Cardiac muscle cell (in vitro differentiated cells and primary cell): ENCODE measurements around the gene SART1. TPM values are rescaled to one million over a fixed set of nuclear protein-coding genes. Genes with fewer than 3 reads are reported as not detected.

Experiments
- DNase-seq, 2 donors: peaks; one replicate each; pipeline versions ENCODE4 v3.0.0 to v3.0.0-alpha.2; 2010 to 2017; ENCODE audit warnings: low read depth in 1 of 2, low spot score in 1 of 2
- H3K27ac ChIP-seq: fragments of 200-600 bp; sonication (generic); 2 replicates; pipeline ENCODE4 v1.5.1; 2016
- H3K27me3 ChIP-seq: fragments of 200-600 bp; sonication (generic); 2 replicates; pipeline ENCODE4 v1.6.0; 2016; ENCODE audit warnings: control low read depth
- H3K36me3 ChIP-seq: fragments of 200-600 bp; sonication (generic); 2 replicates; pipeline ENCODE4 v1.5.1; 2016; ENCODE audit warnings: control low read depth
- H3K4me1 ChIP-seq: fragments of 200-600 bp; sonication (generic); 2 replicates; pipeline ENCODE4 v1.8.1; 2017; ENCODE audit warnings: low read depth, mild to moderate bottlenecking, mixed run types
- H3K4me3 ChIP-seq: fragments of 200-600 bp; sonication (generic); 2 replicates; pipeline ENCODE4 v1.5.1; 2016; ENCODE audit warnings: mild to moderate bottlenecking
- H3K9me3 ChIP-seq: fragments of 200-600 bp; sonication (generic); 2 replicates; pipeline ENCODE4 v1.5.1; 2017; ENCODE audit warnings: low read depth, mild to moderate bottlenecking, control low read depth
- CTCF ChIP-seq: IDR thresholded peaks from 2 replicates; pipeline ENCODE4 v1.5.1; 2012; ENCODE audit warnings: low read depth, mild to moderate bottlenecking, low read length
- polyA plus RNA-seq: library from polyadenylated mRNA; unstranded; fragments of >200 nt; fragmentation: Nextera tagmentation; extraction: Ambion mirVana; gene quantifications from 2 replicates; pipeline ENCODE4 v1.2.1, GENCODE V29; 2016
- total RNA-seq: library from RNA; depleted of rRNA; stranded (reverse); fragments of >200 nt; gene quantifications from 2 replicates; pipeline ENCODE4 v1.2.3, GENCODE V29; 2016

The SART1 gene
- total and polyA plus RNA-seq, 2 experiments from 2014 or later = 51.6 to 55.7 TPM

GRCh38 chr11:65952052-65952521, 9.4 kb upstream of the SART1 start:
- no peak overlapping the region for H3K4me3 ChIP-seq
- no peaks in the 10 kb centered on the region for H3K9me3 ChIP-seq
- H3K4me1 ChIP-seq = no peaks in the 10 kb centered on the region
- no peak overlapping the region for H3K27ac ChIP-seq
- no peaks in the 10 kb centered on the region for H3K36me3 ChIP-seq
- no peaks in the 10 kb centered on the region for H3K27me3 ChIP-seq
- DNase-seq = no peak
- no peak for TF ChIP-seq CTCF

- Histone ChIP-seq H3K36me3 (no peaks in the 10 kb centered on the region), H3K27ac (no peak overlapping the region), H3K4me1 (no peaks in the 10 kb centered on the region), H3K27me3 (no peaks in the 10 kb centered on the region), H3K4me3 (no peak overlapping the region), H3K9me3 (no peaks in the 10 kb centered on the region)
- no peak for DNase-seq
- no peak for TF ChIP-seq CTCF
Observed at GRCh38 chr11:65953471-65953870, 8.1 kb upstream of the SART1 start.

GRCh38 chr11:65954771-65955170, 6.8 kb upstream of the SART1 start:
- no peak for DNase-seq
- H3K9me3 ChIP-seq = no peaks in the 10 kb centered on the region
- H3K27ac ChIP-seq = no peak overlapping the region
- H3K36me3 ChIP-seq = no peaks in the 10 kb centered on the region
- no peak for TF ChIP-seq CTCF
- no peak overlapping the region for H3K4me3 ChIP-seq
- no peaks in the 10 kb centered on the region for H3K27me3 ChIP-seq
- no peaks in the 10 kb centered on the region for H3K4me1 ChIP-seq

GRCh38 chr11:65958291-65958690, 3.2 kb upstream of the SART1 start:
- Histone ChIP-seq H3K27me3 (no peaks in the 10 kb centered on the region), H3K4me3 (no peak overlapping the region), H3K9me3 (no peaks in the 10 kb centered on the region), H3K4me1 (peaks cover 5% of the 10 kb centered on the region), H3K36me3 (no peaks in the 10 kb centered on the region), H3K27ac (no peak overlapping the region)
- no peak for DNase-seq
- no peak for TF ChIP-seq CTCF

GRCh38 chr11:65958774-65959420, 2.6 kb upstream of the SART1 start:
- peak in 1 of 2 donors; percentile 18 for DNase-seq
- H3K4me1 ChIP-seq = peaks cover 5% of the 10 kb centered on the region
- no peaks in the 10 kb centered on the region for H3K36me3 ChIP-seq
- peak overlapping the region; percentile 57 for H3K27ac ChIP-seq
- H3K9me3 ChIP-seq = no peaks in the 10 kb centered on the region
- H3K4me3 ChIP-seq = no peak overlapping the region
- no peaks in the 10 kb centered on the region for H3K27me3 ChIP-seq
- TF ChIP-seq CTCF = no peak
